ENCODE measurements around the gene GABRR1.

- TF ChIP-seq POLR2A (IDR thresholded peaks at IDR 0.05; ENCODE audit: low read depth, low read length) (no peak), POU2F2 (IDR thresholded peaks at IDR 0.05; ENCODE audit: low read depth, low read length) (no peak), TAF1 (IDR thresholded peaks at IDR 0.05; ENCODE audit: low read depth, low read length) (no peak)
Measured at GRCh38 chr6:89204096-89204495, 13.1 kb downstream of the GABRR1 start.
